ENCODE results near the gene PADI1.

PADI1 gene

DNA sequence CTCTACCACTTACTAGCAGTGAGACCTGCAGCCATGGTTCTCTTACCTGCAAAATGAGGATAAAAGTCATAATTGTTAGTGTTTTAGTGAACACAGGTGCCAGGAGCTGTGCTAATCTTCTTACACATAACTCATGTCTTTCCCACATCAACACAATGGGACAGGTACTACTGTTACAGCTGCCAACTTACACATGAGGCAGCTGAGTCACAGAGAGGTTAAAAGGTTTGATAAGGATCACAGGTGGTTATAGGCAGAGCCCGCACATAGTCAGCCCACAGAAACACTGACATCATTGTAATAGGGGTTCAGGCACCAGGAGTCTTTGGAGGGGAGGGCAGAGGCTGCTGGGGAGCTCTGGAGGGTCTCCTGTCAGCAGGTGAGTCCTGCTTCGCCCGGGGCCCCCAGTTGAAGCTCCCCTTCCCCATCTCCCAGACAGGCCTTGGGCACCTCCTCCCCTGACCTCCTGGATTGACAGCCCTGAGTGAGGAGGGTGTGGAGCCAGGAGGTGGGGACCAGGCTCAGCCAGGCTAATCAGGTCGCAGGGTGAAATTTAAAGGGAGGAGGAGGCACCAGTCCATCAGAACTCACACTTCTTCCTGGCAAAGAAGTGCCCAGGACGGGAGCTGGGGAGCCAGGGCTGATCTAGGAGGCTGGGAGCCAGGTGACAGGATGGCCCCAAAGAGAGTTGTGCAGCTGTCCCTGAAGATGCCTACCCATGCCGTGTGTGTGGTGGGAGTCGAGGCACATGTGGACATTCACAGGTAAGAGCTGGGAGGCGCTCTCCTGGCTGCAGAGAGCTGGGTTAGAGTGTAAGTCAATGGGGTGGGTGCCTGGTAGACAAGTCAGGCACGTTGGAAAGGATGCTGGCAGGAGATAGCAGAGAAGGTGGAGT, at the start of gene PADI1:
Gene PADI1 (plus strand): TSS at position 583 of the 895 bp plus-strand sequence. CDS start 90 bp downstream, at position 673.
- no peak for TF ChIP-seq CTCF (IDR thresholded peaks at IDR 0.05; ENCODE audit: control insufficient read depth, insufficient read depth, low read depth, low read length, missing control alignments)
- H3K4me3 ChIP-seq (ENCODE audit: control insufficient read depth, low read depth, low read length) = no peak within 1 kb of the TSS
- DNase-seq (ENCODE audit: low read depth) = no peak

GRCh38 chr1:17155257-17155920, 49.5 kb upstream of the PADI1 start:
- no peak for TF ChIP-seq CTCF (IDR thresholded peaks at IDR 0.05; ENCODE audit: control insufficient read depth, insufficient read depth, low read depth, low read length, missing control alignments)
- H3K4me3 ChIP-seq (ENCODE audit: control insufficient read depth, low read depth, low read length) = no peak overlapping the region
- peak; percentile 32 for DNase-seq (ENCODE audit: low read depth)

- no peak overlapping the region for H3K4me3 ChIP-seq (ENCODE audit: control insufficient read depth, low read depth, low read length)
- DNase-seq (ENCODE audit: low read depth) = no peak
- no peak for TF ChIP-seq CTCF (IDR thresholded peaks at IDR 0.05; ENCODE audit: control insufficient read depth, insufficient read depth, low read depth, low read length, missing control alignments)
These were observed 48.8 kb upstream of the PADI1 start for GRCh38 chr1:17156108-17156507.

DNA sequence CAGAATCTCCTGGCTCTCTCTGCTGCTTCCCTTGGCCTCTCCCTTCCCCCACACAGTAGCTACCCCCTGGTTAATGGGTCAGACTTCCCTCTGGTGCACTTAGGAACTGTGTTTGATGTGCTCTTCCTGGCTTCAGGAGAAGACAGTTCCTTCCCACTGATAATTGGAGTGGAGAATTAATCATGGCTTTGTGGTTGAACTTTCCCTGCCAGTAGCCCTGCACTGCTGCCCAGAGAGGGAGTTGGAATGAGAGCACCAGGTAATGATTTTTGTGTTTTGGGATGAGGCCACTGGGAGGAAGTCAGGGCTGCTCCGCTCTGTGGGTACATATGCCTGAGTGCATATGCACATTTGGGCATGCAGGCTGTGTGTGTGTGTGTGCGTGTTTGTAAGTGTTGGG, 46.0 kb upstream of the PADI1 start:
- TF ChIP-seq CTCF (IDR thresholded peaks at IDR 0.05; ENCODE audit: control insufficient read depth, insufficient read depth, low read depth, low read length, missing control alignments) = no peak
- no peak overlapping the region for H3K4me3 ChIP-seq (ENCODE audit: control insufficient read depth, low read depth, low read length)
- no peak for DNase-seq (ENCODE audit: low read depth)

- TF ChIP-seq CTCF (IDR thresholded peaks at IDR 0.05; ENCODE audit: control insufficient read depth, insufficient read depth, low read depth, low read length, missing control alignments) = no peak
- no peak for DNase-seq (ENCODE audit: low read depth)
- no peak overlapping the region for H3K4me3 ChIP-seq (ENCODE audit: control insufficient read depth, low read depth, low read length)
These were observed 43.7 kb upstream of the PADI1 start for GRCh38 chr1:17161137-17161740.

DNA sequence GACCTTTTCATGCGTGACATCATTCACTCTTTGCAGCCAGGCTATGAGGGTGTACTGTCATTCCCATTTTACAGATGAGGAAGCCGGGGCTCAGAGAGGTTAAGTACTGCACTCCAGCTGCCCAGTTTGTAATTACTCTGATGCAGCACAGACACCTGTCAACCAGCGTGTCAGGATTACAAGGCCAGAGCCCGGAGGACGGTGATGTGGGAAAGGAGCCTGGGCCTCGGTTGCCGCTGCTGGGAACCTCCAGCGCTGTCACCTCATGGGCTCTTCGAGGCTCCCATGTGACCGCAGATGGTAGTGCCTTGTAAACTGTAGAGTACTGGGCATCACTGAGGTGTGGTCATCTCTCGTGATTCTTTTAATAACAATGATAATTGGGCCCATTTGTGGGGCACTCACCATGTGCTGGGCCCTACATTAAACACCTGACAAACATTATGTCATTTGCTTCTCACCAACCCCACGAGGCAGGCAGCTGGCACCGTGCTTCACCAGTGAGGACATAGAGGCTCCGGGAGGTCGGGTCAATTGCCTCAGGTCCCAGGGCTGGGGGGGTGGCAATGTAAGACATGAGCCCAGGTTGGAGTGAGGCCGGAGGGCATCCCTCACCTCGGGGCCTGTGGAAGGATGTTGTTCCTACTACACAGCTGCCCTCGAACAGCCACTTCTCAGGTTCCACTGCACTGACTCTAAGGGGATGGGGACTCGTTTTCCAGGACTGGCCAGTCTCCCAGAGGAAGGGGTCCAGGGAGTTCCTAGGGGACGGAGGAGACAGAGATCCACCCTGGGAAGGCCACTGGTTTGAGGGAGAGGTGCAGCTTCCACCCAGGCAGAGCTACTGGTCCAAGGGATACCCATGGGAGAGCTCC, 42.8 kb upstream of the PADI1 start:
- H3K4me3 ChIP-seq (ENCODE audit: control insufficient read depth, low read depth, low read length) = no peak overlapping the region
- TF ChIP-seq CTCF (IDR thresholded peaks at IDR 0.05; ENCODE audit: control insufficient read depth, insufficient read depth, low read depth, low read length, missing control alignments) = no peak
- DNase-seq (ENCODE audit: low read depth) = no peak

All from AG09309 (cell line).